MM.1S (cell line): ENCODE results near the gene SLC27A2.

ENCODE experiments used
- EZH2 ChIP-seq: fragments of 300-600 bp; sonication (generic); optimal IDR thresholded peaks from 2 replicates; pipeline ENCODE3; 2017; ENCODE audit warnings: low read depth, mild to moderate bottlenecking, antibody characterized with exemption, low read length, mixed read lengths
- TF ChIP-seq, protein P1 (sequence below): fragments of 300-600 bp; sonication (generic); IDR thresholded peaks from 2 replicates; pipeline ENCODE4 v1.5.1; 2016; ENCODE audit warnings: antibody characterized with exemption, low read length, mixed read lengths

DNA sequence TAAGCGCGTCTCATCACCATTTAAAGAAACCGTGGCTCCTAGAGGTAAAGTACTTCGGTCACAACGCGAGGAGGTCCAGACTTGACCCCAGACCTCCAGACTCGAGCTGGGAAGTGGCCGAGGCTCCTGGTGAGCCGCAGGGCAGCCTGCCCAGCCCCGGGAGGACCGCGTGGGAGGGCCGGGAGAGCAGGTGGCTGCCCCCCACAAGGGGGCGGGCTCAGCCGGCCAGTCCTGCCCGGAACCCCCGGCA is at the start of gene SLC27A2:
- TF ChIP-seq, protein P1, sequence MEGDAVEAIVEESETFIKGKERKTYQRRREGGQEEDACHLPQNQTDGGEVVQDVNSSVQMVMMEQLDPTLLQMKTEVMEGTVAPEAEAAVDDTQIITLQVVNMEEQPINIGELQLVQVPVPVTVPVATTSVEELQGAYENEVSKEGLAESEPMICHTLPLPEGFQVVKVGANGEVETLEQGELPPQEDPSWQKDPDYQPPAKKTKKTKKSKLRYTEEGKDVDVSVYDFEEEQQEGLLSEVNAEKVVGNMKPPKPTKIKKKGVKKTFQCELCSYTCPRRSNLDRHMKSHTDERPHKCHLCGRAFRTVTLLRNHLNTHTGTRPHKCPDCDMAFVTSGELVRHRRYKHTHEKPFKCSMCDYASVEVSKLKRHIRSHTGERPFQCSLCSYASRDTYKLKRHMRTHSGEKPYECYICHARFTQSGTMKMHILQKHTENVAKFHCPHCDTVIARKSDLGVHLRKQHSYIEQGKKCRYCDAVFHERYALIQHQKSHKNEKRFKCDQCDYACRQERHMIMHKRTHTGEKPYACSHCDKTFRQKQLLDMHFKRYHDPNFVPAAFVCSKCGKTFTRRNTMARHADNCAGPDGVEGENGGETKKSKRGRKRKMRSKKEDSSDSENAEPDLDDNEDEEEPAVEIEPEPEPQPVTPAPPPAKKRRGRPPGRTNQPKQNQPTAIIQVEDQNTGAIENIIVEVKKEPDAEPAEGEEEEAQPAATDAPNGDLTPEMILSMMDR: peak; percentile 39
- no peak for TF ChIP-seq EZH2
